HG02610 (cell line): ENCODE results near the gene WWC2.
"Not testable (repeated sequence)": the region's sequence is repeated elsewhere in the genome, so short reads cannot be mapped to it uniquely, and the experiment has no call there.

Source experiments
- ATAC-seq: cut with Tn5 transposase; IDR thresholded peaks from one replicate; pipeline ENCODE4 v1.9.1; 2021; ENCODE audit warnings: mild to moderate bottlenecking, moderate library complexity; ENCODE audit not compliant: unreplicated experiment

The WWC2 gene

GRCh38 chr4:183100298-183100599 lies 1.2 kb downstream of the WWC2 start:
- ATAC-seq: no peak

GRCh38 chr4:183100827-183101226 lies 1.8 kb downstream of the WWC2 start:
- ATAC-seq: no peak

- ATAC-seq: no peak
These were observed 3.0 kb downstream of the WWC2 start for GRCh38 chr4:183101956-183102480.

GRCh38 chr4:183105092-183105491 lies 6.0 kb downstream of the WWC2 start:
- ATAC-seq: no peak

GRCh38 chr4:183106839-183107238 lies 7.8 kb downstream of the WWC2 start:
- no peak for ATAC-seq

- no peak for ATAC-seq
These were observed 8.9 kb downstream of the WWC2 start for GRCh38 chr4:183107891-183108459.

GRCh38 chr4:183110244-183110643 lies 11.2 kb downstream of the WWC2 start:
- no peak for ATAC-seq

GRCh38 chr4:183111452-183111885 lies 12.4 kb downstream of the WWC2 start:
- ATAC-seq: no peak

- ATAC-seq: no peak
These were observed 19.1 kb downstream of the WWC2 start for GRCh38 chr4:183118141-183118540.

- ATAC-seq: no peak
These were observed 19.5 kb downstream of the WWC2 start for GRCh38 chr4:183118585-183118984.

- ATAC-seq: not testable (repeated sequence)
These were observed 22.6 kb downstream of the WWC2 start for GRCh38 chr4:183121660-183122059.

GRCh38 chr4:183124228-183124627 lies 25.2 kb downstream of the WWC2 start:
- no peak for ATAC-seq

GRCh38 chr4:183124865-183125264 lies 25.8 kb downstream of the WWC2 start:
- no peak for ATAC-seq

GRCh38 chr4:183129125-183129524 lies 30.1 kb downstream of the WWC2 start:
- no peak for ATAC-seq

GRCh38 chr4:183129675-183130074 lies 30.6 kb downstream of the WWC2 start:
- ATAC-seq: no peak

- no peak for ATAC-seq
These were observed 31.5 kb downstream of the WWC2 start for GRCh38 chr4:183130328-183131155.

- ATAC-seq: no peak
These were observed 33.0 kb downstream of the WWC2 start for GRCh38 chr4:183132081-183132480.

GRCh38 chr4:183132865-183133264 lies 33.8 kb downstream of the WWC2 start:
- ATAC-seq: no peak

- ATAC-seq: no peak
These were observed 37.8 kb downstream of the WWC2 start for GRCh38 chr4:183136855-183137254.

GRCh38 chr4:183139058-183139750 lies 40.1 kb downstream of the WWC2 start:
- no peak for ATAC-seq

GRCh38 chr4:183139972-183140570 lies 41.0 kb downstream of the WWC2 start:
- ATAC-seq: no peak
